Jurkat, Clone E6-1 (cell line): ENCODE results near the gene TUBA4A.
"Not testable (repeated sequence)": the region's sequence is repeated elsewhere in the genome, so short reads cannot be mapped to it uniquely, and the experiment has no call there.

Experiments used
- DNase-seq: peaks from one replicate; pipeline ENCODE4 v3.0.0-alpha.2; 2011; ENCODE audit warnings: low read depth, low spot score
- H3K4me3 ChIP-seq: 2 replicates; pipeline ENCODE4 v1.5.1; 2011; ENCODE audit warnings: mild to moderate bottlenecking, low read length, control low read depth, moderate library complexity

Gene TUBA4A

DNA sequence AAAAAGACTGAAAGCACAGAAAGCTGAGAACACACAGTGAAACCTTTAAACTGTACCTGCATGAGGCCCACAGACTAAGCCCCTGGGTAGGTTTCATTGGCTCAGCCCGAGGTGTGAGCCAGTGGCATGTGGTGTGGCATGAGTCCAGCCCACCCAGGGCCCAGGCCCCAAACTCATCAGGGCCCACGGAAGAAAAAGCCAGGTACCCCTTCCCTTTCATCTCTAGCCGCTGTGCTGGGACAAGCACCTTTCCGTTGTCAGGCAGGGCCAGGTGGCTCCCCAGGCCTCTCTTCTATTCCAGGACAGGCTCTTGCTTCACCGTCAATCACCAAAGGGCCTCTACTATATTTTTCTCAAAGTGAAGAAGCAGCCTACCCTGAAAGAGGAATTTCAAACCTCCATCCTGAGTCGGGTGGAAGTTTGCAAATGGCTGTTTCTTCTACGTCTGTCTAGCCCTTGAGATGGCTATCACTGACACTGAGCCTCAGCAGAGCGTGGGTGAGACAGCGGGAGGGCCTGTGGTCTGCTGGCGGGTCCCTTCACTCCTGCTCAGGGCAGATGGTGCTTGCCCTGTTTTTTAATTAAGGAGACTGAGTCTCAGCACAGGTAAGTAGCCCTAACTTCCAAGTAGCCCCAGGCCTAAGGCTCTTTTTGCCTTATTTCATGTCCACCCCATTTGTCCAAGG lies 34.0 kb upstream of the TUBA4A start:
- no peak for DNase-seq
- no peak overlapping the region for H3K4me3 ChIP-seq

DNA sequence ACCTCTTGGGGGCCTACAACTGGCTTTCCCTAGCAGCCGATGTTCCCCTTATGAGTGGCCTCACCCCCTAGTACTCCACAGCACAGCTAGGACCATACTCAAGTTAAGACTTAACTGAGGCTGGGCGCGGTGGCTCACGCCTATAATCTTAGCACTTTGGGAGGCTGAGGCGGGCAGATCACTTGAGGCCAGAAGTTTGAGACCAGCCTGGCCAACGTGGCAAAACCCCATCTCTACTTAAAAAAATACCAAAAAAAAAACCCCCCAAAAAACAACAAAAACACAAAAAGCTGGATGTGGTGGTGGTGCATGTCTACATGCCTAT lies 33.4 kb upstream of the TUBA4A start:
- DNase-seq, H3K4me3 ChIP-seq: not testable (repeated sequence)

DNA sequence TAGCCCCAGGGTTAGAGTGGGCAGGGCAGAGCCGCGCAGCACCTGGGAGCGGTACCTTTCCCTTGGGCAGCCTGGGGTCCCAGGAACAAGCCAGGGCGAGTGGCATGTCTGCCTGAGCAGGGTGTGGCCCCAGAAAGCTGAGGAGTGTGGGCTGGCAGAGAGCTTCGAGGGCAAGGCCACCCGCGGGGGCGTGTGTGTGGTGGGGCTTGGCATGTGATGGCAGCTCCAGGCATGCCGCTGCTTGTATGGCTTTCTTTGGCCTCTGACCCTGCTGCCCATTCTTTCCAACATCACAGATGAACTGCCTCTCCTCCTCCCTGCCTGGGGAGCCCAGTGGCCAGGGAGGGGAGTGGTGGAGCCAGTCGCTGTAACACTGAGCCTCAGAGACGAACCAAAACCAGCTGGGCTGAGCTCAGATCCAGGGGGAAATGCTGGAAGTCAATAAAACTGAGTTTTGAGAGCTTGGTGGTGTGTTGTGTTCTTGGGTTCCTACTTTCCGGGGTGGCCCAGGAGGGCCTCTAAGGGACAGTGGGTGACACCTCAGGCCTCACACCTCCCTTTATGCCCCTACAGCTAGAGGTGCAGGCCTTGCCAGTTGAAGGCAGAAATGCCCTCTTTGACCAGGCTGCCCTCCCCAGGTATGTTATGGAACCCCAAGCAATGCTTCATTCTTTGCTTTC lies 32.9 kb upstream of the TUBA4A start:
- no peak for DNase-seq
- no peak overlapping the region for H3K4me3 ChIP-seq

DNA sequence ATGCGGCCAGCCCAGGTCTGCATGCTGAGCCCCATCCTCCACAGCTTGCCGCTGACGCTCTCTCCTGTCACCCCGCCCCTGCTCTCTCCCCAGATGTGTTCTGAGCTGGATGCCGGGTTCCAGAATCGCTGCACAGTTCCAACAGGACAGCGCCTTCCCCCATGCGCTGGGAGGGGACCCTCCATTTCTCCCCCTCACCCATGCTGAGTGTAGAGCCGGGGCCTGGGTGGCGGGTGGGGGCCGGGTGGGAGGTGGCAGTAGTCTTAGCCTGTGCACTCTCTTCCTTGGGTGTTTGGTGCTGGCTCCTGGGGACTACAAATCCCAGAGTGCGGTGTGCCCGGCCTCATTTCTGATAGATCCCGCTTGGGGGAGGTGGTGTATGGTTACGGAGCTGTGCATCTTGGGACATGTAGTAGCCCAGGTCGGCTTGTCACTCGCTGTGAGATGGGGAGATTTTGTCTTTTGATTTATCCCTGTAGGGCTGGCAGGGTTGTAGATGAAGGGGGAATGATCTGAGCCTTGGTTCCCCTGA lies 32.2 kb upstream of the TUBA4A start:
- no peak for DNase-seq
- no peak overlapping the region for H3K4me3 ChIP-seq

DNA sequence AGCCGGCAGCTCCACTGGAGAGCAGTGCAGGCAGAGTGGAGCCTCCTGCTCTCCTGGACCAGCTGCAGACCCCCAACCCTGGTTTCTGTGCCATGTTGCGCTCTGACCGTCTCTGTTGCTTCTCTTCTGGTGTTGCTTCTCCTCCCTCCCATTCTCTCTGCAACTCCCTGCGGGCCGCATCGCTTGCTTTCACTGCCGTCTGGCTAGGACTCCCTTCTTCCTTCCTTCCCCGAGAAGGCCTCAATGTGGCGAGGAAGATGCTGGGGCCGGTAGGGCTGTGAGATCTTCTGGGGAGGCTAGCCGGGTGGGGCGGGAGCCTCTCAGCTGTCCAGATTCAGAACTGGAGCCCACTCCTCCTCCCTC lies 31.6 kb upstream of the TUBA4A start:
- no peak for DNase-seq
- no peak overlapping the region for H3K4me3 ChIP-seq

DNA sequence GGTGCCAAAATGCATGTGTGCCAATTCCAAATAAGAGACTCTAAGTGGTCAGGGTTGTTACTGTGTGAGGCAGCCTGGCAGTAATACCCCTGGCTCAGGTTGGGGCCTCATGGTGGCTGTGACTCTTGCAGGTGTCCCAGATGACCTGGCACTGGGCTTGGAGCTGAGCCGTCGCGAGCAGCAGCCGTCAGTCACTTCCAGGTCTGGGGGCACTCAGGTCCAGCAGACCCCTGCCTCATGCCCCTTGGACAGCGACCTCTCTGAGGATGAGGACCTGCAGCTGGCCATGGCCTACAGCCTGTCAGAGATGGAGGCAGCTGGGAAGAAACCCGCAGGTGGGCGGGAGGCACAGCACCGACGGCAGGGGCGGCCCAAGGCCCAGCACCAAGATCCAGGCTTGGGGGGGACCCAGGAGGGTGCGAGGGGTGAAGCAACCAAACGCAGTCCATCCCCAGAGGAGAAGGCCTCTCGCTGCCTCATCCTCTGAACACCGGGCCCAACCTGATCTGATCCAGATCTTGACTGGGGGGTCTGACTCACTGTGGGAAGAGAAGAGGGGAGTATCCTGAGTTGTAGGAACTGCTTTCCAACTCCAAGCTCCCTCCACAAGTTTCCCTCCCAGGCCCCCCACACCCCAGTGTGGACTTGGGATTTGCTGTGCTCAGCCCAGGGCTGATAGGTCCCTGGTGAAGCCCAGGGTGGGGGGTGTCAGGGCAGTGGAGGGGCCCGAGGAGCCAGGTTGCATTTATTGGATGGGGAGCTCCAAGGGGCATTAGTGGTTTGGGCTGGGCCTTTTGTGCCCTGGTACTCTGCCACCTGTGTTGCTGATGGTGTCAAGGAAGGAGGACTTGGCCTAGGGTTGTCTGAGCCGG lies 31.0 kb upstream of the TUBA4A start:
- H3K4me3 ChIP-seq, result no peak overlapping the region
- DNase-seq, result no peak

DNA sequence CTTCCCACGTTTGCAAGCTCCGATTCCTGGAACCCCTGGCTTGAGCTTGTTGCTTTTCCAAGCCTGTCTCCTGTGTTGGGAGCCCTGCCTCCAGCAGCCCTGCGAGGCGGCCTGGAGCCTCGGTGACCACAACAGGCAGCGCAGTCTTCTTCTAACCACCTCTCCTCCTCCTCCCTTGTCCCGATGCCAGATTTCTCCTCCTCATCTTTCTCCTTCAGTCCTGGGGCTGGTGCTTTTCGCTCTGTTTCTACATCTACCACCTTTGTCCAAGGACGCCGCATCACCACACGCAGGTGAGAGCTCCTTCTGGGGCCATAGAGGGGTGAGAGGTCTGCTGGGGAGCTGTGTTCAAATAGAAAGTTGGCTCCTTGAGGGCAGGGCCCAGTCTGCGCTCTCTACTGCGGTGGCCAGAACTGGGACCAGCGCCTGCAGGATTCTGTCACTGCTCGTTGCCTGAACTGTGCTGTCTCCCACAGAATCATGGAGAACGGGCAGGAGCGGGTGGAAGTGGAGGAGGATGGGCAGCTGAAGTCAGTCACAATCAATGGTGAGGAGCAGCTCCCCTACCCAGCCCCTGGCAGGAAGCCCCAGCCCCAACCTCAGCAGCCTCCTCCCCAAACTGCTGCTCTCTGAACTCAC lies 29.3 kb upstream of the TUBA4A start:
- no peak for DNase-seq
- no peak overlapping the region for H3K4me3 ChIP-seq

DNA sequence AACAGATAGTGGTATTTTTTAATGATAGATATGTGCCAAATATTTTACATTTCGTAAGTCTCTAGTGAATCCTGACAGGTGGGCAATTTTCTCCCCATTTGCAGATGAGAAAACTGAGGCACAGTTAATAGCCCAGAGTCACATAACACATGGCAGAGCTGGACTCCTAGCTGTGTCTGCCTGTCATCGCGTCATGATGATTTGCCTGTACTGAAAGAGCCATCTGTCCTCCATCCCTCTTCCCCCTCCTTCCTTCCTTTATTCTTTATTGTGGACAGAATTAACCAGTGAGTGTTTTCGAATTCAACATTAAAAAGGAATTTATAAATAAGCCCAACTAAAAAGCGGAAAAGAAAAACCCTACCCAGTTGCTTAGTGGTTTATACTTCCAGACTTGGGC lies 28.7 kb upstream of the TUBA4A start:
- H3K4me3 ChIP-seq, result no peak overlapping the region
- DNase-seq, result no peak

DNA sequence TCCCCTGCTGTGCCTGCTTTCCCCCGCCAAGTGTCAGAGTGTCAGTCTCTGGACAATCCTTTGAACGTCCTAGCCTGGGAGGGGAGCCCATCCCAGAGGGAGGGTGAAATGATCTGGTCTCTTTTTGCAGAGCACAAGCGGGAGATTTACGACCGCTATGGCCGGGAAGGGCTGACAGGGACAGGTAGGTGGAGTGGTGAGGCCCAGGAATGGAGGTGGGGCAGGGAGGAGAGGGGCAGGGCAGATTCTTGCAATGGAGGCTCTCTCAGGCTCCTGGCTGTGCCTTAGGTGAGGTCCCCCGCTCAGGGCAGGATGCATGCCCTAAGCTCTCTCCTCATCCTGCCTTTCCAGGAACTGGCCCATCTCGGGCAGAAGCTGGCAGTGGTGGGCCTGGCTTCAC lies 27.9 kb upstream of the TUBA4A start:
- no peak for DNase-seq
- H3K4me3 ChIP-seq, result no peak overlapping the region

DNA sequence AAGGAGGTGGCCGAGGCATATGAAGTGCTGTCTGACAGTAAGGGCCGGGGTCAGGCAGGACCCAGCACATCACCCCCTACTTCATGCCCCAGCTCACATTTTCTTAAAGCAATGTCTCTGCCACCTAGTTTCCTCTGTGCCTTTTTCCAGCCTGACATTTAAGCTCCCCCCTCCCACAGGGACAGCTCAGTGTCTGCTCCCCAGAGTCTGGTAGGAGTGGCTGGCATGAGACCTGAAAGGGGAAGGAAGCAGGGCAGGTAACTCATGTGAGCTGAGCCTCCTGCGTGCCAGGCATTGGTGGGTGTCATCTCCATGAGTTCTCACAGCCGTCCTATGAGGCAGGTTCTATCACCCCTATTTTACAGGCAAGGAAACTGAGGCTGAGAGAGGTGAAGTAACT lies 26.9 kb upstream of the TUBA4A start:
- H3K4me3 ChIP-seq, result no peak overlapping the region
- DNase-seq, result no peak

DNA sequence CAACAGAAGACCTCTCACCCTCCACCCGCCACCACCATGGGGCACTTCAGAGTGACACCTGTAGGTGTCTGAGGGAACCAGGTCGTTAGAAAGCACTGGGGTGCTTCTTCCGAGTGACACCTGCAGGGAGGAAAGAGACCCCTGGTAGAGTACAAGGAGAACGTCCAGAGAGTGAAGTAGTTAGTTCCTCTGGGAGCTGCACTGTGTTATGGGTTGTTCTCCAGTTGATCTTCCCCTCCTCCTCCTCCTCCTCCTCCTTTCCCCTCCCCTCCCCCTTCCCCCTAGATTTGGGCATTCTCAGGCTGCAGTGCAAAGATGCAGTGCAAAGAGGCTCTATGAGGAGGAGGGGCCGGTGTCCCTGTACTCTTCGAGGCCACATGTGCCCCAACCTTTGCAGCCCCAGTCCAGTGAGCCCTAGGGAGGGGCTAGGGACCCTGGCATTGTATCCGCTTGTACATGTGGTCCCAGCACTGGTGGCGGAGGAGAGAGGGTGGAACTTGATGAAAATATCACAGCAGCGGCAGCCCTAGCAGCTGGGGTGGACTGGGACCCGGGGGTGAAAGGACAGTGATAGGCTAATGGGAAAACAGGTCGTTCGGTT lies 26.3 kb upstream of the TUBA4A start:
- H3K4me3 ChIP-seq, result peak overlapping the region; percentile 71
- DNase-seq, result no peak

DNA sequence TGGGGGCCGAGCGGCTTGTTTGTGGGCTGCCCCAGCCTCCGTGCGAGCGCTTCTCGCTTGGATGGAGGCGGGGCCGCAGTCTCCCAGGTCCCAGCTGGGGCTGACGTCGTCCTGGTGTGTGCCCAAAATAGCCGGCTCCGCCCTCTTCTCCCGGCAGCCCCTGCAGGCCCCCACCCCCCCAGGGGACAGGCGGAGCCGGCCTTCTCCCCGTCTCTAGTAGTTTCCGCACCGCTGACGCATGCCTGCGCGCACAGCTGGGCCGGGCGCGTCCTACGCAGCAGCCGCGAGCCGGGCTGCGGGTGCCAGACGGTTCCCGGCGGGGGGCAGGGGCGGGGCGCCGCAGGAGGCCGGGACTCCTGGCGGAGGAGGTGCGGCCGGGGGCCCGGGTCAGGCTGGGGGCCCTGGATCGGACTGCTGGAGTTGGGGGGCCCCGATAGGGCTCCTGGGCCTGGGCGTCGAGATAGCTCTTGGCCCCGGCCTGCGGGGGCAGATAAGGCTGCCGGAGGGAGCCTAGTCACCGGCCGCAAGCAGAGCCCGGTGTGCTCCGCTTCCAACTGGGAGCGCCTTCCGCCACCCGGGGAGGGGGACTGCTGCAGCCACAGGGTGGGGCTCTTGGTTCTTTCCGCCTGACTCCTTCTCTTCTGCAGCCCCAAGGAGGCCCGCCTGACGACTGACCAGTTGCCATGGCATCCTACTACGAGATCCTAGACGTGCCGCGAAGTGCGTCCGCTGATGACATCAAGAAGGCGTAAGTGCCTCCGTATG lies 25.6 kb upstream of the TUBA4A start, which contains the start of gene DNAJB2:
DNAJB2 (plus strand) TSS at position 216 of the 765 bp plus-strand sequence; CDS start at position 684, 468 bp downstream.
- H3K4me3 ChIP-seq, result peak within 1 kb of the TSS; percentile 71
- peak; percentile 93 for DNase-seq

DNA sequence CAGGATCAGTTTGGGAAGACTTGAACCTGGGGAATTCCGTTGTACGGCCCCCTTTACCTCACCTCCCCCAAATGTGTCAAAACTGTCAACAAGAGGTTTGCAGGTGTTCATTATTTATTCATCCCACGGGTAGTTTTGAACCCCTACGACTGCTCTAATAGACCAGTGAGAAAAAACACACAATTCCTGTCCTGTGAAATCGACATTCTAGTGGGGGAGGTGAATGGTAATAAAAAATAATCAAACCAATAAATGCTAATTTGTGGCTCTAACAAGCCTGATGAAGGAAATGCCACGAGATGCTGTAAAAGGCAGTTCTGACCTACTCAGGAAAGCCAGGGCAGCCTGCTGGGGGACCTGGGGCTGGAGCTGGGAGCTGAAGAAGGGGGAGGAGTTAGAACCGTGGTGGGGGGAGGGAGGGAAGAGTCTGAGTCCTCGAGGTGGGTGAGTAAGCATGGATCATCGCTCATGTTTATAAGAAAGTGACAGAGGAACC lies 25.0 kb upstream of the TUBA4A start:
- DNase-seq, result no peak
- H3K4me3 ChIP-seq, result peak overlapping the region; percentile 71

DNA sequence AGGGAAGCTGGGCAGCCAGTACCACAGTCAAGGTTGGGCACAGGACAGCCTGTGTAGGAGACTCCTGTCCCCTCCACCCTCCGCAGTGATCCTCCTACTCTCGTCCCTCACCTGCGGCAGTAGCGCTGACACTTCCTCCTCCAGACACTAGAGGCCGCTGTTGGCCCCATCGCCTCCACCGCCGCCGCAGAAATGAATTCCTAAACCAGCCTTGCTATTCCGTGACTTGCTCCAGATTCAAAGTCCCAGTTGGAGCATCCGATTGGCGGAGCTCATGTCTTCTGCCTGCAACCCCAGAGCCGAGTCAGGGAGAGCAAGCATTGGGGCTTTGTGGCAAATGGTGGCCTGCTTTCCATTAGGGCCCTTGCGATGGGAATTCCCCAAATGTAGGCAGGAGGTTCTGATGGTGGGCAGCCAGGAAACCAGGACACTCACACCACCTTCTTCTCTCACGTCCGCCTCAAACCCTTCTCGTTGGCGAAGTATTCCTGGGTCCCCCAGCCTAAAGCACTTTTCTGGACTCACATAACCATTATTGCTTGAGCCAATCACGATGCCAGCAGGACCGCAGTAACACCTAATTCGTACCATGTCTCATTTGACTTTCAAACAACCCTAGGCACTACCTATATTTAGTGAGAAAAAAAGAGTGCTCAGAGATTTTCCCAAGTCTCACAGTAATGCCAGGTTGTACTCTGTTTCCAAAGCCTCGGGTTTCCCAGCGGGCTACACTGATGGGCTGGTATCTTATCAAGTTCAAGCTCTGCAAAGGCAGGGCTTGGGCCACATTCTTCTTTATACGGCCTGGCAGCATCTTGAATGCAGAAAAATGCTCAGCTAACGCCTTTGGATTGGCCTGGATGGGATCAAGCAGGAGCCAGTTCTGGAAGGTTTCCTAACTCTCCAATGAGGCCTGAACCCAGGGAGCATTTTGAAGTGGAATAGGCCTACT lies 24.3 kb upstream of the TUBA4A start:
- peak overlapping the region; percentile 31; the same call in 1 of the 2 replicates for H3K4me3 ChIP-seq
- peak; percentile 28 for DNase-seq

DNA sequence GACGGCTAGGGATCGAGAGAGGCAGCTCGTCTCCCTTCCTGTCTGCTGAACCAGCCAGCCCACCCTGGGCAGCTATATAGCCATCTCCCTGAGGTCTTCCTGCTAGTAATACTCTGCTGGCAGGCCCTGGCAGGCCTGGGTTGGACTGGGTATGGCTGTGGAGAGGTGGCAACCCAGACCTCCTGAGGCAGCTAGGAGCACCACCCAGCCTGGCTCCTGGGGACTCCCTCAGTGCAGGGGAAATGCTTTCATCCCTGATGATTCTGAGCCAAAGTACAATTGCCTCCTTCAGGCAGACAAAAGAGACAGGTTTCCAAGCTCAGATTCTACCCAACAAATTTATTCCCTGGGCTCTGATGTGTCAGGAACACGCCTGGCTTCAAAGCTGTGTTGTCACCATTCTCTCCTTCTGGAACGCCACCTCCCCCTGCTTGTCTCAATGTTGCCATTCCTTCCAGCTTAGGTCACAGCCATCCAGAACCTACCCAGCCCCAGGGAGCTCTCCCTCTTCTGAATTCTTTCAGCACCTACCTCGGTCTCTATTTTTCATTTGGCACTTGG lies 20.7 kb upstream of the TUBA4A start:
- no peak overlapping the region for H3K4me3 ChIP-seq
- DNase-seq, result no peak

DNA sequence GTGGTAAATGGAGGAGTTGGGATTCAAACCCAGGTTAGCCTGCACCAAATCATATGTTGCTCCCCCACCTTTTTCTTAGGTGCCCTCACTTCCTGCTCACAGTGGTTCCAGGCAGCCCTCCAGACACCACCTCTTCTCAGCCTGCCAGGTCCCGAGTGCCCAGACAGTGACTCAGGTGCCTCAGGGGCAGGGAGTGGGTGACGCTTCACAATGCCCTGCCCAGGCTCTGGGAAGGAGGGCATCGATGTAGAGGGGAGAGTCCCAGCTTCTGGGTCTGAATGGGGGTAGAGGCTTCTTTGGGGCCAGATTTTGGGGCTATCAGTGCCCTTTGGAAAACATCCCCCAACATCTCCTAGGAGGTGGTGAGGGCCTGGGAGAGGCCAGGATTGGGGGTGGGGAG lies 20.2 kb upstream of the TUBA4A start:
- H3K4me3 ChIP-seq, result no peak overlapping the region
- no peak for DNase-seq

DNA sequence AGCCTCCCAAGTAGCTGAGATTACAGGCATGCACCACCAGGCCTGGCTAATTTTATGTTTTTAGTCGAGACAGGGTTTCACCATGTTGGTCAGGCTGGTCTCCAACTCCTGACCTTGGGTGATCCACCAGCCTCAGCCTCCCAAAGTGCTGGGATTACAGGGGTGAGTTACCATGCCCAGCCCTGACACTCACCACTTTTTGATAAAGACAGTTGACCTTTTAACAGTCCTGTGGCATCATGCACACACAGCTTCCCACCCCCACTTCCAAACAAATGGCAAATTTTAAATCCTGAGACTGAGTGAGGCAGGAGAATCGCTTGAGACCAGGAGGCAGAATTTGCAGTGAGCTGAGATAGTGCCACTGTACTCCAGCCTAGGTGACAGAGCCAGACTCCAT lies 19.3 kb upstream of the TUBA4A start:
- DNase-seq, result no peak

More for the DNA sequence above, 19.3 kb upstream of the TUBA4A start:
- H3K4me3 ChIP-seq, result no peak overlapping the region
